Measurements from ENCODE around the gene LCLAT1.

GRCh38 chr2:30661173-30662107 lies 214.4 kb downstream of the LCLAT1 start:
- TF ChIP-seq CTCF (conservative IDR thresholded peaks at IDR 0.05; ENCODE audit: low read length) (no peak), EZH2phosphoT487 (IDR thresholded peaks at IDR 0.05; ENCODE audit: borderline replicate concordance) (no peak)

All from Loucy (cell line).